ENCODE measurements around the gene FHIT.

Gene FHIT

GRCh38 chr3:60260546-60260945 is 990.7 kb downstream of the FHIT start:
- no peak overlapping the region for H3K4me3 ChIP-seq (ENCODE audit: low read depth, low read length)
- TF ChIP-seq CTCF (IDR thresholded peaks at IDR 0.05; ENCODE audit: low read depth, low read length, missing control alignments): no peak
- no peak overlapping the region for H3K27ac ChIP-seq
- DNase-seq: no peak
- in situ Hi-C loops (cut with HindIII; ENCODE audit: low pct_ligation_motif_present, low sequenced_read_pairs): no loop called here
- H3K36me3 ChIP-seq (replicated peaks): no peaks in the 10 kb centered on the region
- H3K27me3 ChIP-seq (replicated peaks): no peaks in the 10 kb centered on the region

- H3K27ac ChIP-seq: no peak overlapping the region
- TF ChIP-seq CTCF (IDR thresholded peaks at IDR 0.05; ENCODE audit: low read depth, low read length, missing control alignments): no peak
- no peaks in the 10 kb centered on the region for H3K27me3 ChIP-seq (replicated peaks)
- H3K36me3 ChIP-seq (replicated peaks): no peaks in the 10 kb centered on the region
- DNase-seq: no peak
- H3K4me3 ChIP-seq (ENCODE audit: low read depth, low read length): no peak overlapping the region
- in situ Hi-C loops (cut with HindIII; ENCODE audit: low pct_ligation_motif_present, low sequenced_read_pairs): no loop called here
Measured at GRCh38 chr3:60250810-60251209, 1000.4 kb downstream of the FHIT start.

GRCh38 chr3:60250206-60250605 is 1001.0 kb downstream of the FHIT start:
- Histone ChIP-seq H3K36me3 (replicated peaks) (no peaks in the 10 kb centered on the region), H3K27ac (no peak overlapping the region), H3K27me3 (replicated peaks) (no peaks in the 10 kb centered on the region), H3K4me3 (ENCODE audit: low read depth, low read length) (no peak overlapping the region)
- no peak for DNase-seq
- in situ Hi-C loops (cut with HindIII; ENCODE audit: low pct_ligation_motif_present, low sequenced_read_pairs): no loop called here
- TF ChIP-seq CTCF (IDR thresholded peaks at IDR 0.05; ENCODE audit: low read depth, low read length, missing control alignments): no peak

GRCh38 chr3:60246361-60246760 is 1004.9 kb downstream of the FHIT start:
- Histone ChIP-seq H3K27me3 (replicated peaks) (no peaks in the 10 kb centered on the region), H3K27ac (no peak overlapping the region), H3K4me3 (ENCODE audit: low read depth, low read length) (no peak overlapping the region), H3K36me3 (replicated peaks) (no peaks in the 10 kb centered on the region)
- TF ChIP-seq CTCF (IDR thresholded peaks at IDR 0.05; ENCODE audit: low read depth, low read length, missing control alignments): no peak
- DNase-seq: no peak
- in situ Hi-C loops (cut with HindIII; ENCODE audit: low pct_ligation_motif_present, low sequenced_read_pairs): no loop called here

- DNase-seq: no peak
- no peak overlapping the region for H3K4me3 ChIP-seq (ENCODE audit: low read depth, low read length)
- no peak for TF ChIP-seq CTCF (IDR thresholded peaks at IDR 0.05; ENCODE audit: low read depth, low read length, missing control alignments)
- H3K36me3 ChIP-seq (replicated peaks): no peaks in the 10 kb centered on the region
- in situ Hi-C loops (cut with HindIII; ENCODE audit: low pct_ligation_motif_present, low sequenced_read_pairs): no loop called here
- H3K27ac ChIP-seq: no peak overlapping the region
- no peaks in the 10 kb centered on the region for H3K27me3 ChIP-seq (replicated peaks)
Measured at GRCh38 chr3:60243456-60243855, 1007.8 kb downstream of the FHIT start.

- no peak for TF ChIP-seq CTCF (IDR thresholded peaks at IDR 0.05; ENCODE audit: low read depth, low read length, missing control alignments)
- in situ Hi-C loops (cut with HindIII; ENCODE audit: low pct_ligation_motif_present, low sequenced_read_pairs): no loop called here
- Histone ChIP-seq H3K27me3 (replicated peaks) (no peaks in the 10 kb centered on the region), H3K4me3 (ENCODE audit: low read depth, low read length) (no peak overlapping the region), H3K27ac (no peak overlapping the region), H3K36me3 (replicated peaks) (no peaks in the 10 kb centered on the region)
- DNase-seq: no peak
Measured at GRCh38 chr3:60240492-60240891, 1010.8 kb downstream of the FHIT start.
